ENCODE measurements around the gene SPRR4. TPM values are rescaled to one million over a fixed set of nuclear protein-coding genes. Genes with fewer than 3 reads are reported as not detected.

The SPRR4 gene
- total RNA-seq, 4 donors from 2014 or later, result not detected

DNA sequence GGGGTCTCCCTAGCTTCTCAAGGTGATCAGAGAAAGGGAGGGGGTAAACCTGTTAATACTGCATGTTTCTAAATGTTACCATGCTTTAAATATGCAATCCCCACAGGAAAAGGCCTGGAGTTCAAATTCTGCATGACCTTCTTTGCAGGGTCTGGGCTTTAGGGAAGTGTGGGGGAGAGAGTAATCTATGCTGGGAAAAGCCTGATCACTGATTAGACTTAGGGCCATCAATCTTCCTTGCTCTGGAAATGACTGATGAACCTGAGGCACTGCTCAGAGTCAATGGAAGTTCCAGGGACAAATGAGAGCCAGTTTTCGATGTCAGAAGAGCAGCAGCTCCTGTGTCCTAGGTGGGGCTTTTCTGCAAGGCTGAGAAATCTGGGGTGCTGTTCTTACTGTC lies 10.2 kb downstream of the SPRR4 start:
- no peak for TF ChIP-seq POLR2A (IDR thresholded peaks at IDR 0.05)
- TF ChIP-seq POLR2AphosphoS5 (IDR thresholded peaks at IDR 0.05), result no peak
- TF ChIP-seq EP300 (IDR thresholded peaks at IDR 0.05; ENCODE audit: low read depth), result no peak
- TF ChIP-seq, protein P1, sequence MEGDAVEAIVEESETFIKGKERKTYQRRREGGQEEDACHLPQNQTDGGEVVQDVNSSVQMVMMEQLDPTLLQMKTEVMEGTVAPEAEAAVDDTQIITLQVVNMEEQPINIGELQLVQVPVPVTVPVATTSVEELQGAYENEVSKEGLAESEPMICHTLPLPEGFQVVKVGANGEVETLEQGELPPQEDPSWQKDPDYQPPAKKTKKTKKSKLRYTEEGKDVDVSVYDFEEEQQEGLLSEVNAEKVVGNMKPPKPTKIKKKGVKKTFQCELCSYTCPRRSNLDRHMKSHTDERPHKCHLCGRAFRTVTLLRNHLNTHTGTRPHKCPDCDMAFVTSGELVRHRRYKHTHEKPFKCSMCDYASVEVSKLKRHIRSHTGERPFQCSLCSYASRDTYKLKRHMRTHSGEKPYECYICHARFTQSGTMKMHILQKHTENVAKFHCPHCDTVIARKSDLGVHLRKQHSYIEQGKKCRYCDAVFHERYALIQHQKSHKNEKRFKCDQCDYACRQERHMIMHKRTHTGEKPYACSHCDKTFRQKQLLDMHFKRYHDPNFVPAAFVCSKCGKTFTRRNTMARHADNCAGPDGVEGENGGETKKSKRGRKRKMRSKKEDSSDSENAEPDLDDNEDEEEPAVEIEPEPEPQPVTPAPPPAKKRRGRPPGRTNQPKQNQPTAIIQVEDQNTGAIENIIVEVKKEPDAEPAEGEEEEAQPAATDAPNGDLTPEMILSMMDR (IDR thresholded peaks at IDR 0.05), result no peak
- in situ Hi-C loops (cut with MboI; ENCODE audit: low pct_ligation_motif_present in 1 of 4, low pct_unique_long_range_greater_than_20kb in 1 of 4, low sequenced_read_pairs in 3 of 4), result no loop called here
- no peak for DNase-seq
- no peaks in the 10 kb centered on the region for H3K27me3 ChIP-seq
- H3K4me3 ChIP-seq, result no peak overlapping the region
- 78% methylated on average over 1 of the region's 1 CpG; no CpG with 5 or more reads in 1 of the 2 donors for WGBS, 2 donors (ENCODE audit: low coverage in 1 of 2)
- H3K4me1 ChIP-seq, result no peaks in the 10 kb centered on the region
- intact Hi-C loops (cut with DNase I; ENCODE audit: low total_unique reads), result no loop called here
- H3K9me3 ChIP-seq, result no peaks in the 10 kb centered on the region
- no peak overlapping the region for H3K27ac ChIP-seq
- H3K36me3 ChIP-seq, result no peaks in the 10 kb centered on the region

DNA sequence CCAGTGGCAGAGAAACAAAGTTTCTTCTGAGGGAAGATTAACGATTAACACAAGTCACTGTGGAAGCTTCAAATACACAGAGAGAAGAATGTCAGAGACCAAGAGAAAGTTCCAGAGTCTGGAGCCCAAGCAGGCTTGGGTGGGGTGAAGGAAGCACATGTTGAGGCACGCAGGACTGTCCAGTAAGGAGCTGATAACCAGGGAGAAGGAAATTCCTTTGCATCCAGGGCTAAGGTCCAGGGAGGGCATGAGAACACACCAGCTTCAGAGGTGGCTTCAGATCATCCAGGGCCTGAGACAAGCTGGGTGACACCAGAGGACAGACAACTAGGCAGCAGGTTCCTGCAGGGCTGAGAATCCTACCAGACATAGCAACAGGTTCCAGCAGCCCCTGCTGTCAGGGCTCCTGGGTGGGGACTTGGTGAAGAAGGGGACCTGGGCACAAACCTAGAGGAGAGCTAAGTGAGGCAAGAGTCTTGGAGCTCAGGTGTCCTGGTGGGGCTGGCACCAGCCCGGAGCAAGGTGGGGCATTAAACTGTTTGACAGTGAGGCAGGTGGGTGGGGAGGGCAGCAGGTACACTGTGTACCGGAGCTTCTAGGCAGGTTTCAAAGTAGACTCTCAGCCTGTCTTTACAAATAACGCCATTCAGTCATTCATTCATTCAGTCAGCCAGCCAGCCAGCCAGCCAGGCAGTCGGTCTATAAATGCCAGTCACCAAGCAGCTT lies 10.9 kb downstream of the SPRR4 start:
- DNase-seq, result no peak
- Histone ChIP-seq H3K27me3 (no peaks in the 10 kb centered on the region), H3K9me3 (no peaks in the 10 kb centered on the region), H3K36me3 (no peaks in the 10 kb centered on the region), H3K4me1 (no peaks in the 10 kb centered on the region), H3K4me3 (no peak overlapping the region), H3K27ac (no peak overlapping the region)
- 40 to 69% methylated on average over 1 to 6 of the region's 6 CpGs for WGBS, 2 donors (ENCODE audit: low coverage in 1 of 2)
- intact Hi-C loops (cut with DNase I; ENCODE audit: low total_unique reads) (no loop called here), in situ Hi-C loops (cut with MboI; ENCODE audit: low pct_ligation_motif_present in 1 of 4, low pct_unique_long_range_greater_than_20kb in 1 of 4, low sequenced_read_pairs in 3 of 4) (no loop called here)
- no peak for TF ChIP-seq POLR2AphosphoS5 (IDR thresholded peaks at IDR 0.05)
- TF ChIP-seq EP300 (IDR thresholded peaks at IDR 0.05; ENCODE audit: low read depth), result no peak
- no peak for TF ChIP-seq POLR2A (IDR thresholded peaks at IDR 0.05)
- TF ChIP-seq, protein P1 (IDR thresholded peaks at IDR 0.05), result no peak

DNA sequence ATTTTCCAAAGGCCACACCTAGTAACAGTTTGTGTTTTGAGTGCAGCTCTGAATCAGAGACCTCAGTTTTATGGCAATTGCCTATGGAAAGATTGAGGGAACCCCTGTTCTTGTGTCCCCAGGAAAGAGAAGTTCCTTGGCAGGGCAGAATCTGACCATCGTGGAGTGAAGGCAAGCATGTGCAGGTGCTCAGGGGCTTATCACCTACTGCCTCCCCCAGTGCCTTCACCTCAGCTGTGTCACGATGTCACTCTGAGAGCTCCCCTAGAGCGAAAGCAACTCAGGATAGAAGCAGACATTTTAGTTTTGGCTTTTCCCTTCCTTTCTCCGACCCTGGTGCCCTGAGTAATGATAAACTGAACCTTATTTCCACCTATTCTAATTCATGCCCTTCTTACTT lies 11.6 kb downstream of the SPRR4 start:
- intact Hi-C loops (cut with DNase I; ENCODE audit: low total_unique reads), result no loop called here
- no peaks in the 10 kb centered on the region for H3K36me3 ChIP-seq
- DNase-seq, result no peak
- H3K4me1 ChIP-seq, result no peaks in the 10 kb centered on the region
- TF ChIP-seq, protein P1 (IDR thresholded peaks at IDR 0.05), result no peak
- TF ChIP-seq POLR2A (IDR thresholded peaks at IDR 0.05), result no peak
- no peak overlapping the region for H3K27ac ChIP-seq
- 72% methylated on average over 4 of the region's 4 CpGs; no CpG with 5 or more reads in 1 of the 2 donors for WGBS, 2 donors (ENCODE audit: low coverage in 1 of 2)
- H3K27me3 ChIP-seq, result no peaks in the 10 kb centered on the region
- H3K9me3 ChIP-seq, result no peaks in the 10 kb centered on the region
- no peak overlapping the region for H3K4me3 ChIP-seq
- in situ Hi-C loops (cut with MboI; ENCODE audit: low pct_ligation_motif_present in 1 of 4, low pct_unique_long_range_greater_than_20kb in 1 of 4, low sequenced_read_pairs in 3 of 4), result no loop called here

DNA sequence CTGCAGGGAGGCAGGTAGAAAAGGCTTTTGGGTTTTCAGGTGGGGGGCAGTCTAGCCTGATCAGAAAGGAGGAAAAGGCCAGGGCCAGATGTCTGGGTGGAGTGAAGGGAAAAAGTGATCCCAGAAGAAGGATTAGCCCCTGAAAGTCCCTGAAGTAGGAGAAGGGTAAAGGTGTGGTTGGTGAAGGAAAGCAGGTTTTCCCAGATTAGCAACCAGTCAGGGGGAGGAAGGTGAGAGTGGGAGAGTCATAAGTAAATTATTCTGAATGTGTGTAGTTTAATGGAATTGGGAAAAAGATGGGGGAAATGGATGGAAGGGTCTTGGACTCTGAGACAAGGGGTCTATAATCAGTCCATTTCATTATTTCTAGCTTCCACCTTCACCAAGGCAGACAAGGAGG lies 12.8 kb downstream of the SPRR4 start:
- TF ChIP-seq POLR2AphosphoS5 (IDR thresholded peaks at IDR 0.05), result no peak
- TF ChIP-seq, protein P1 (IDR thresholded peaks at IDR 0.05), result no peak
- TF ChIP-seq POLR2A (IDR thresholded peaks at IDR 0.05), result no peak
- TF ChIP-seq EP300 (IDR thresholded peaks at IDR 0.05; ENCODE audit: low read depth), result no peak
- H3K36me3 ChIP-seq, result no peaks in the 10 kb centered on the region
- no peaks in the 10 kb centered on the region for H3K4me1 ChIP-seq
- no peak for DNase-seq
- intact Hi-C loops (cut with DNase I; ENCODE audit: low total_unique reads), result no loop called here
- no peak overlapping the region for H3K27ac ChIP-seq
- no peak overlapping the region for H3K4me3 ChIP-seq
- H3K9me3 ChIP-seq, result no peaks in the 10 kb centered on the region
- no peaks in the 10 kb centered on the region for H3K27me3 ChIP-seq
- in situ Hi-C loops (cut with MboI; ENCODE audit: low pct_ligation_motif_present in 1 of 4, low pct_unique_long_range_greater_than_20kb in 1 of 4, low sequenced_read_pairs in 3 of 4), result no loop called here

Measured in transverse colon (tissue), 4 donors.